Left renal cortex interstitium (tissue), 4 donors: ENCODE data around the gene C11orf52. TPM values are rescaled to one million over a fixed set of nuclear protein-coding genes. Genes with fewer than 3 reads are reported as not detected.
"Not testable (repeated sequence)": the region's sequence is repeated elsewhere in the genome, so short reads cannot be mapped to it uniquely, and the experiment has no call there.

Experiments used
- DNase-seq, 4 donors: peaks; one replicate each; pipeline ENCODE4 v3.0.0-alpha.2; 2013; ENCODE audit warnings: low read depth in 4 of 4, low spot score in 2 of 4, missing footprints in 1 of 4
- polyA plus RNA-seq, 4 donors: library from polyadenylated mRNA; unstranded; fragments of 120-200 nt; gene quantifications; one replicate each; pipeline ENCODE4 v1.2.1, GENCODE V29; 2013; ENCODE audit not compliant: insufficient read length in 4 of 4

The C11orf52 gene
- polyA plus RNA-seq, 4 donors, result 9.7 to 14.4 (median 12.9) TPM

- DNase-seq, result no peak
Measured at GRCh38 chr11:111912535-111912934, 6.2 kb upstream of the C11orf52 start, which contains the start of gene HSPB2. TSS of gene HSPB2 (plus strand) at chr11:111912734. CDS start at chr11:111912830, 96 bp downstream.

DNA sequence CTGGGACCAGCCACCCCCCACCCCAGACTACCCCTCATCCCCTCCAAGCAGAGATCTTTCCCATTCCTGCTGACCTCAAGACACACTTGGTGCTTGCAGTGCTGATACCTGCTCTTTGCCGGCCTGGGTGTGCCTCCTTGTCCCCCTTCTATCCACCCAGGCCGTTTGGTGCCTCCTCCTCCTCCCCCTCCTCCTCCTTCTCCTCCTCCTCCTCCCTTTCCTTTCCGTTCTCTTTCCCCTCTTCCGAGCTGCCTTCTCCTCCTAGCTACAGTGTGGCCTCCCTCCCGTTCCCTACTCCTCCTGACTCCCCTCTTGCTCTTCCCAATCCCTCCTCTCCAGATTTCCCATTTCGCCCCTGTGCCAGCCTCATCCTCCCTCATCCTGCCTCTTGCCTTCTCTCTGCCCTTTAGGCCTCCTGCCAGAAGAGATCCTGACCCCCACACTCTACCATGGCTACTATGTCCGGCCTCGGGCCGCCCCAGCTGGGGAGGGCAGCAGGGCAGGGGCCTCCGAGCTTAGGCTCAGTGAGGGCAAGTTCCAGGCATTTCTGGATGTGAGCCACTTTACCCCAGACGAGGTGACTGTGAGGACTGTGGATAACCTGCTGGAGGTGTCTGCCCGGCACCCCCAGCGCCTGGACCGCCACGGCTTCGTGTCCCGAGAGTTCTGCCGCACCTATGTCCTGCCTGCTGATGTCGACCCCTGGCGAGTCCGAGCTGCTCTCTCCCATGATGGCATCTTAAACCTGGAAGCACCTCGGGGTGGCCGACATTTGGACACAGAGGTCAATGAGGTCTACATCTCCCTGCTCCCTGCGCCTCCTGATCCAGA is 5.5 kb upstream of the C11orf52 start:
- no peak for DNase-seq

DNA sequence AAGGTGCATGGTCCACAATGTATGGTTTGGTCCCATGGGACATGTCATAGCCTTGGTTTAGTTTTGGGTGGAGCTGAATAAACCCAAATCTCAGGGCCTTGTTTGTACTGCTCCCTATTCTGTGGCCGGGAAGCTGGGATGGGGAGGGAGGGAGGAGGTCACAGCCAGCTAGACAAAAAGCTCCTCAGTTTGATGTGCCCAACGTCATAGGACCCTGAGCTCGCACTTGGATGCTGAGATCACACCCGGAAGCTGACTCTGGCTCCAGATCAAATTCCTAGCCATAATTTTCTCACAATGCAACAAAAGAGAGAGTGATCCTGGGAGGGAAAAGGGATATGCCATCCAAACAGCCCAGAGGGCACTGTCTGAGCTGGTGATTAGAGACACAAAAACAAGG is 4.7 kb upstream of the C11orf52 start:
- DNase-seq, result no peak

GRCh38 chr11:111916768-111917167 is 1.9 kb upstream of the C11orf52 start:
- no peak for DNase-seq

DNA sequence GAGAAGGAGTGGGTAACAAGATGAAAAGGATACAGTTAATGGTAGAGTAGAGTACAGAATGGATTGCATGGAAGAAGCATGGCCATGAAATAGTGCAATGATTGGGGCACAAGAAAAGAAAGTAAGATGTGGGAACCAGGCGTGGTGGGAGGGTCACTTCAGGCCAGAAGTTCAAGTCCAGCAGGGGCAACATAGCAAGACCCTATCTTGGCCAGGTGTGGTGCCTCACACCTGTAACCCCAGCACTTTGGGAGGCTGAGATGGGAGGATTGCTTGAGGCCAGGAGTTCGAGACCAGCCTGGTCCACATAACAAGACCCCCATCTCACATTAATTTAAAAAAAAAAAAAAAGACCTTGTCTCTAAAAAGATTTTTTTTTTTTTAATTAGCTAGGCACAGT is 1.4 kb upstream of the C11orf52 start:
- no peak for DNase-seq

- no peak for DNase-seq
Measured at GRCh38 chr11:111917788-111918187, 925 bp upstream of the C11orf52 start.

DNA sequence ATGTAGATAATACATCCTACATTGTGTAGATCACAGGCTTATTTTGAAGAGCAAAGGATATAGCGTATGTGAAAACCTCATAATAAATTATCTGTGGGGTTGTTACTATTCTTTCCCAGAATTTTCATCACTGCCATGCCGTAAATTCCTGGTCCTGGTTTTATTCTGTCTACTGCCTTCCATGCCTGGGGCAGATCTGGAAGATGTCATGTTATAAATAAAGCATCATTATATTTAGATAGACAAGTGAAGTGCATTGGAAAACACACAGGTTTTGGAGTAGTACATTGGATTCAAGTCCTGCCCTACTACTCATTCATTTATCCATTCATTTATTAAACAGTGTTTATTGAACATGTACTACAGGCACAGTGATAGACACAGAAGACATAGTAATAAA is 2.2 kb downstream of the C11orf52 start:
- DNase-seq, result no peak

GRCh38 chr11:111921541-111922230 is 3.0 kb downstream of the C11orf52 start:
- no peak for DNase-seq

DNA sequence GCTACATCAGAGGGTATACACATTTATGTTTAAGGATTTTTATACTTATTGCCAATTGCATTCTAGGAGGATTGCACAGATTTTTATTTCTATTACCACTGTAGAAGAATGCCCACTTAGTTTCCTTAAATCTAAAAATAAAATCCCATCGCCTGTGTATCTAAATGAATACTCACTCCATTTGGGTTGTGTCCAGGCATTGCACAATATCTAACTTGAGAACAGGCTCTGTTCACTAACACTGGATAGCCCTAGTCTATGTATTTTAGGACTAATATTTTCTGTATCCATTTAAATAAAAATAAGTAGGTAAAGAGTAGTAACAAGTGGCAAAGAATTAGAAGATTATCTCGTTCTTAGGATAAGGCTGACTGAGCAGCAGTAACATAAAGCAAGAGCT is 4.1 kb downstream of the C11orf52 start:
- DNase-seq, result no peak

DNA sequence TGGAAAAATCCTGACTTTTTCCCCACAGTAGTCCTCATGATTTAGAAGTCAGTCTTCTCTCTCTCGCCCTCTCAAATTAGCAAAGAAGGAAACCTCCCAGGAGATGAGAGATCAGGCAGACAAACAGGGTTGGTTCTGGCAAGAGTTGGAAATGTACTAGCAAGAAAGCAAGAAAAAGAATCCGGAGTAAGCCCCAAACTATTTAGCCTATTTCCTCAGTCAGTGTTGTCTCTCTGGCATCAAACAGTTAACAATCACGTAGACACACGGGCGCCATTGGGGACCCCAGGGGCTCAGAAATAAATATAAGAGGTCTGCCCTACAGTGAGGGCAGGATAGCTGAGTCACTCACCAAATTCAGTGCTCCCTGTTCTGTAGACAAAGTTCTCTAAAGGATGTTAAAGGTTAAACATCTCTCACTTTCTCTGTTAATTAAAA is 4.7 kb downstream of the C11orf52 start:
- no peak for DNase-seq

- no peak for DNase-seq
Measured at GRCh38 chr11:111923951-111924350, 5.2 kb downstream of the C11orf52 start.

GRCh38 chr11:111925953-111926352 is 7.2 kb downstream of the C11orf52 start:
- no peak for DNase-seq

DNA sequence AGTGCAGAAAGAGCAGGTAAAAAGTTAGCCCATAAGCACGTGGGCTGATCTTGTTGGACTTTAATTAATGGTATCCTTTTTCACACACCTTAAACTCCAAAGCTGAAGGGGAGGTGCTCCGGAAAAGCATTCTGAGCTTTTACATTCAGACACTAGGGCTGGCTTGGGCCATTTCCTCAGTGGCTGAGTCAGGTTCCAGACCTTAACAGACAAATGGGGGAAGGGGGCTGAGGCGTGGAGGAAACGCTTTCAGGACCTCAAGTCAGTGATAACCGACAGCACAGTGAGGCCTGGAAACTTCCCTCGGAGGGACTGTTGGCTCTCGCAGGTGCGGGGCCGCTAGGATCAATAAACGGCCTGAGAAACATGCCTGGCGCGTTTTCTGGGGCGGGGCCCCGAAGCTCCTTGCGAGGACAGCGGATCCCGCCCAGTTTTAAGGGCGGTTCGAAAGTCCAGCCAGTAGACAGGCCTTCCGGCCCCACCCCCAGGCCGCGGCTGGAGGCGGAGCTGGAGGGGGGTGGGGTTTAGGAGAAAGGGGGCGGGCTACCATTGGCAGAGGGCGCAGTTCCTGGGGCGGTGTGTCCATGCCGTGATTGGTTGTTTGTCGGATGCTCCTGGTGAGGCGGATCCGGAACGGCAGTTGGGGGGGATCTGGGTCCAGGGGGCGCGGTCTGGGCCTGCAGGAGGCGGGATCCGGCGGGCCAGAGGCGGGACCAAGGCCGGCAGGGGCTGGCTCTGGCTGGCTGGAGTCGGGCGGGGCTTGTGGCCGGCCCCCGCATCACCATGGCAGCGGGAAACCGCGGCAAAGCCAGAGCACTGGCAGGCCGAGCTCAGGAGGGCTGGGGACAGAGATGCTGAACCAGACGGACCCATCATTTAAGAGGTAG is 8.0 kb downstream of the C11orf52 start:
- DNase-seq, result peak; percentile 85 to 94 (median 92)

DNA sequence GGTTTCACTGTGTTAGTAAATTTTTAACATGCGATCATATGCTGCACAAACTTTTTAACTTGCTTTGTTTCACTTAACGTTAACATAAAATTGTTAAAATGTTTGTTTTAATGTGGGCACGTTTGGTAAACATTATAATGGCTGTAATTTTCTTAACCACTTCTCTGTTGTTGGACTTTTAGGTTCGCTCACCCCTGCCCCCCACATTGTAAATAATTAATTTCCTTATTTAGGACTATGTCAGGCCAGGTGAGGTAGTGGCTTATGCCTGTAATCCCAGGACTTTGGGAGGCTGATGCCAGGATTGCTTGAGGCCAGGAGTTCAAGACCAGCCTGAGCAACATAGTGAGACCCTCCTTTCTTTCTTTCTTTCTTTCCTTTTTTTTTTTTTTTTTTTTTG is 11.8 kb downstream of the C11orf52 start:
- no peak for DNase-seq

DNA sequence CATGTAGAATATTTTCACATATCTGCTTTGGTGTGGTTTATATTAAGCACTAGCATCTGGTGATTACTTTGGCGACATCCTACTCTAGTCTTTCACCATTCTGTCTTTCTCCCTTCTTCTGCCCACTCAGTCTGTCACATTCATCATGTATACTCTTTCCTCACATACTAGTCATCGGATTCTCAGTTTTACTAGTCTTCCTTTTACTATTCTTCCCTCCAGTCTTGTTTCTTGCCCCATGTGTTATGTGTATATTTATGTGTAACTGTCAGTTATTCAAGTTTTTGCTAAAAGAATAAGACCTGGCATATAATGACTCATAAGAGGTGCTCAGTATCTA is 13.9 kb downstream of the C11orf52 start:
- no peak for DNase-seq

GRCh38 chr11:111933176-111933575 is 14.5 kb downstream of the C11orf52 start:
- DNase-seq, result not testable (repeated sequence)

- DNase-seq, result no peak
Measured at GRCh38 chr11:111933872-111934271, 15.2 kb downstream of the C11orf52 start.

DNA sequence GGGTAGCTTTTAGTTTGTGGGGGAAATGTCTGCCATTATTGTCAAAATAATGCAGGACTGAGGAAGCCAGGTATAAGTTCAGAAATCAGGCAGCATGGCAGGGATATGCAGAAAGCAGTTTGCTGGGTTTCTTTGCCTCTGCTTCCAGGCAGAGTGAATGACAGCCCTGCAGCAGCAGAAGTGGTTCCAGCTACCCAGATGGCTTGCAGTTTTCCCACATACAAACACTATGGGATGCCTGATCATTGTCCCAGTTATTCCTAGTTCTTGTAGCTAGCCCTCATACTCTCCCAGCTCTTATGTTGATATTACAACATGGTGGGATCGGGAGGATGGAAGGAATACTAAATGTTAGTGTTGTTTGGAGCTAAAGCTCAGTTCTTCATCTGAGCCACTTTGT is 15.6 kb downstream of the C11orf52 start:
- no peak for DNase-seq

DNA sequence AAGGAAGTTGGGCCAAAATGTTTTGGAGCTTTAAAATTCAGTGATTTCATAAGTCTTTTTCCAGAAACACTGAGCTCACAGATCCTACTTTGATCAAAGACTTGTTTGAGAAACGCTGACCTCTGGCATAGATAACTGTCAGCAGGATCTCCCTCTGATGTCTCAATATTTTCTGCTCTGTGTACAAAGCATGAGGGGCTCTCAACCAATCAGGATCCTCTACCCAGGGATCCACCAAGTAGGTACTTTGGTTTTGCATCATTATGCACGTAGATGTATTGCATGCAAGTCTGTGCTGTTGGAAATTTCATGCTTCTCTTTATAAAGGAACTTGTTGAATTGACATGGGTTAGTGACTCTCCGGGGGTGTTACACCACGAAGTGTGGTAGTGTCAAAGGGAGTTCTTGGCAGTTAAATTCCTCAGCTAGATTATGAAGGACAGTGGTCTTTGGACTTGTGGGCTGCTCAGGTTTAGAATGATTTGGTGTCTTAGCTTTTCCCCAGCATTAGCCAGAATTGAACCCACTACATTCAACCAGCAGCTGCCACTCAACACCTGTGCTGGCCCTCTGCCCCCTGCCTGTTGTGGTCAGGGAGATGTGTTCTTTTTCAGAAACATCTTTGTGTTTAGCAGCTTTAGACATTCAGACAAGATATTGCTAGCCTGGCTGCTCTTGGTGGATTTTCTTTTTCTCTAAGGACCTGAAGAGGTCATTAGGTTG is 16.8 kb downstream of the C11orf52 start:
- DNase-seq, result no peak

DNA sequence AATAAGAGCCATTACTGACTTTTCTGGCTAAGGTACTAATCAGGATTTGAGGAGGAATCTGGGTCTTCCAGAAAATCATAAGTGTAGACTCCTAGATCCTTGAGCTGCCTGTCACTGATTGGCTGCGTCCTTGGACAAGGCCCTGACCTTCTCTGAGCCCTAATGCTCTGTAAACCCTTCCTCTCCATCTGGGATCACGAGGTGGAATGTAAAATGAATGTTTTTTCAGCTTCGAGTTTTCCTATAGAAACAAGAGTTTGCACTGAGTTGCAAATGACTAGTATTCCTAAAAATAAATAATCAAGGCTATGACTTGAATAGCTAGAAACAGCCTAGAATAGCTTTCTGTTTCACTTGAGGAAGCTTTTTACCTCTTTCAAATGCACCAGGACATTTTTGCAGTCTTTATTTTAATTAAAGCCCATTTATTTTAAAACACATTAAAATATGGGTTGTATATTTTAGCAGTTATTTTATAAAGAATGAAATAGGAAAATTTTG is 17.4 kb downstream of the C11orf52 start:
- no peak for DNase-seq
